ENCODE measurements around the gene FAM186B.

FAM186B gene

DNA sequence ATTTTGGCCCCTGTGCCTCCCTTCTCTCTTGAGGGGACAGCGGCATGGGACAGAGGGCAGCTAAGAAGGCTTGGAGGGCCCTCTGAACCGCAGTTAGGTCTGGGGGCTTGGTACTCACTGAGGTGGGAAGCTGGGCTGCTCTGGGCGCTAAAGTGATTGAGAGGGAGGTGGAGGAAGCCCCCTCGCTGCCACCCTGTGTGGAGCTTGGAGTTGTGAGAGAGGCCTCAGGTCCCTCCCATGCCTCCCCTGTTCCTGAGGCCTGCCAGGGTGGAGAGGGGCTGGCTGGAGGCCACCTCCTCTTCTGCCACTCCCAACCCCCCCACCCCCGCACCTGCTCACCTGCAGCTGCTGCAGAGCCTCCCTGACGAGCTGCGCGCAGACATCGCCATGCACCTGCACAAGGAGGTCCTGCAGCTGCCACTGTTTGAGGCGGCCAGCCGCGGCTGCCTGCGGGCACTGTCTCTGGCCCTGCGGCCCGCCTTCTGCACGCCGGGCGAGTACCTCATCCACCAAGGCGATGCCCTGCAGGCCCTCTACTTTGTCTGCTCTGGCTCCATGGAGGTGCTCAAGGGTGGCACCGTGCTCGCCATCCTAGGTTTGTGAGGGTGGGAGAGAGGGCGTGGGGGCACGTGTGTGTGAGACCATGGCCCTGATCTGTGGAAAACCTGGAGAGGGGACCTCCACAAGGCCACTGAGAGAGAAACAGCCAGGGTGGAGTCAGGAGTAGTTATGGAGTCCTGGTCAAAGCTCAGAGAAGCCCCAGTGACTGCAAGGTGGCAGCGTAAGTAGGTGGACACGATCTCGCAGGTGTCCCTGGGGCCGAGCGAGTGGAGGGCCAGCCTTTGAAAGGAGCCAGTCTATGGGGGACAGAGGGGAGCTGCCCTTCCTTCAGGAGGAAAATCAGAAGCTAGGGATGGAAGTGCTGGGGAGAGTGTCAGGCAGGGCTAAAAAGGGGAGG lies 55.4 kb downstream of the FAM186B start:
- no peak for DNase-seq

DNA sequence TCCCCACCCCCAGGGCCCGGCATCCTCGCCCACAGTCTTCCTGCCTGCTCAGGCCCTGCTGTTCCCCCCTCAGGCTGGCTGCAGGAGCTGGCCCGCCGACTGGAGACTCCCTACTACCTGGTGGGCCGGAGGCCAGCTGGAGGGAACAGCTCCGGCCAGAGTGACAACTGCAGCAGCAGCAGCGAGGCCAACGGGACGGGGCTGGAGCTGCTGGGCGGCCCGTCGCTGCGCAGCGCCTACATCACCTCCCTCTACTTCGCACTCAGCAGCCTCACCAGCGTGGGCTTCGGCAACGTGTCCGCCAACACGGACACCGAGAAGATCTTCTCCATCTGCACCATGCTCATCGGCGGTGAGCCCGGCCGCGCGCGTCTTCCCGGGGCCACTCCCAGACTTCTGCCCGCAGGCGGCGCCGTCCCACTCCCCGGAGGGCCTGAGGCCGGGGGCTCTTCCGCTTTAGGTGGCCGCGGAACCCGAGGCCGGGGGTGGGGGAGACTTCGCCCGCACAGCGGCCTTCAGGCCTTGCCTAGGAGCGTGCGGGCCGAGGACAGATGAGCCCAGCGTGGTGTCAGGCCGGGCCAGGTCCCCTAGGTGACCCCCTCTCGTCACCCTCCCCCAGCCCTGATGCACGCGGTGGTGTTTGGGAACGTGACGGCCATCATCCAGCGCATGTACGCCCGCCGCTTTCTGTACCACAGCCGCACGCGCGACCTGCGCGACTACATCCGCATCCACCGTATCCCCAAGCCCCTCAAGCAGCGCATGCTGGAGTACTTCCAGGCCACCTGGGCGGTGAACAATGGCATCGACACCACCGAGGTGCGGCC lies 56.4 kb downstream of the FAM186B start:
- peak in 1 of 2 donors; percentile 22 for DNase-seq

DNA sequence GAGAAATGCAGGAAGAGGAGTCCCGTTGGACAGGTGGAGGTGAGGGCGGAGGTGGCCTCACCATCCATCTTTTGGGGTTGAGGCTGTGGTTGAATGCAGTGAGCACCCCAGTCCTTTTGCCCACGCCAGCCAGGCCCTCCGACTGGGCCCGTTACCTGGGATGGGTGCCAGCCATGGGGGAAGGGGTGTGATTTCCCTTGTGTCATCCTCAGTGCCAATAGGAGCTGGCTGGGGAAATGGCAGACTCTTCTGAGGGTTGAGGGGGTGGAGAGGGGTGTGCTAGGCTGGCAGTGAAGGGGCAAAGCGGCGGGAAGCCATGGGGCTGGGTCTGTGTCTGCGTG lies 57.0 kb downstream of the FAM186B start:
- no peak for DNase-seq

DNA sequence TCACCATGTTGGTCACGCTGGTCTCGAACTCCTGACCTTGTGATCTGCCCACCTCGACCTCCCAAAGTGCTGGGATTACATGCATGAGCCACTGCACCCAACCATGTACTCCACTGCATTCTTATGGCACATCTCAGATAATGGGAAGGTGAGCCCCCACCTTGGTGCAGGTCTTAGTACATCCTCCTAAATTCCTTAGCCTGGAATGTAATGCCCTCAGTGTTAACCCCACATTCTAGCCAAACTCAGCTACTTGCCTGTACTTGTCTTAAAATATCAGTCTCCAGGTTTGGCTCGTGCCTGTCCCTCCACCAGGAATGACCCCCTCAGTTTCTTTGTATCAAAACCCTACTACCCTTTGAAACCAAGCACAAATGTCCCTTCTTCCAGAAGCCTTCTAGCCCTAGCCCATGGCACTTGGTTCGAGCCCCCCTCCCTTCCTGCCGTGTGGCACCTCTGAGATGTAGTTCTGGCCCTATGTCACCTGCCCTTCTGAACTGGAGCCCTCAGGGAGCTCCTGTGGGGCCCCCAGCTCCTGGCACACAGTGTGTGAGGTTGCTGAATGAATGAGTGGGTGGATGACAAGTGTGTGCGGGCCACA lies 58.2 kb downstream of the FAM186B start:
- no peak for DNase-seq

DNA sequence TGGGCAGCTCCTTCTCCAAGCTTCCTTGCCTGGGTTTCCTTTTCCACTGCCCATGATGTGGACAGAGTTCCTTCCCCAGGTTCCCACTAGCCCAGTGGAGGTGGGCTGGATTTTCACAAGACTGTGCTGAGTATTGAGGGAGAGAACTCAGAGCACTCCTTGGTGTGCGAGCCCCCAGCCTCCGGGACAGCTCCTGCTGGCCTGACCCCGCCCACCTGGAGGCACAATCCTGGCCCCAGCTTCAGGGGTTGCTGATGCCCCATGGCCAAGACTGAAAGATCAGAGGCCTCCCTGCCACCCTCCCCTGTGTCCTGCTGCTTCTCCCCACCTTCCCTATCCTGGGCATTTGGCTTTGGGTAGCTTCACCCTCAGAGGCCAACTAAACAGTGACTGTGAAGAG lies 59.0 kb downstream of the FAM186B start:
- DNase-seq: no peak

DNA sequence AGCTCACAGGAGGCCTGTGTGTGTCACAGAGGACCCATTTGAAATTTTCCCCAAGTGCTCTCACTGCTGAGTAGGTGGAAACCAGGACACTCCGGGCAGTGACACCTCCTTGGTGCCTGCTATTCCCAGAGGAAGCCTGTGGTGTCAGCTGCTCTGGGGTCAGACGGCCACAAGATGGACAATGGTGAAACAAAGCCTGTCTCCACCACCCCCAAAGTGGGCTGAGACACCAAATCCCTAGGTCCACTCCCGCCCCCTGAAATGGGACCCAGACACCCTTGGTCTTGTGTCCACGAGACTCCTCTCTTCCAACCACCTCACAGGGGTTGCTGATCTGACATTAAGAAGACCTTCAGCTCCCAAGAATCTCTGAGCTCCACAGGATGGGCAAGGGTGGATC lies 59.6 kb downstream of the FAM186B start:
- DNase-seq: no peak

DNA sequence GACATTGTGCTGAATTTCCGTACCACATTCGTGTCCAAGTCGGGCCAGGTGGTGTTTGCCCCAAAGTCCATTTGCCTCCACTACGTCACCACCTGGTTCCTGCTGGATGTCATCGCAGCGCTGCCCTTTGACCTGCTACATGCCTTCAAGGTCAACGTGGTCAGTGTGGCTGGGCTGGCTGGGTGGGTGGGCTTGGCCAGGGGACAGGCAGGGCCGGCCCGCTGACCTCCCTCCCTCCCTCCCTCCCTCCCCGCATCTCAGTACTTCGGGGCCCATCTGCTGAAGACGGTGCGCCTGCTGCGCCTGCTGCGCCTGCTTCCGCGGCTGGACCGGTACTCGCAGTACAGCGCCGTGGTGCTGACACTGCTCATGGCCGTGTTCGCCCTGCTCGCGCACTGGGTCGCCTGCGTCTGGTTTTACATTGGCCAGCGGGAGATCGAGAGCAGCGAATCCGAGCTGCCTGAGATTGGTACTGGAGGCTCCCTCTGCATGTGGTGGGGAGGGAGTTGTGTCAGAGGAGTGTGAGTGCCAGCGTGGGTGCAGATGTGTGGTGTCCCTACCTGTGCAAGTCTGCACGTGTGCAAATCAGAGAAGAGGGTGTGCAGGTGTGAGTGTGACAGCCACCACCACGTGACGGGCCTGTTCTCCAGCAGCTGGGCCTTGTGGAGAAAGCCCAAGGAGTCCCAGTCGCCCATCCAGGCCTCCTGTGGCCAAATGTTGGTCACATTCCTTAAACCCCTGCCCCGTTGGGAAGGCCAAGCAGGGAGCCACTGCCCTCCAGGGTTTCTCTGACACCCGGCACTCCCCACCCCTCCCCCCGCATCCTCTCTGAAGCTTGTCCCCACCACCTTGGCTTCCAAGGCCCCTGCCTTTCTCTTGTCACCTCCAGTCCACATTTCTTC lies 61.3 kb downstream of the FAM186B start:
- DNase-seq: no peak

DNA sequence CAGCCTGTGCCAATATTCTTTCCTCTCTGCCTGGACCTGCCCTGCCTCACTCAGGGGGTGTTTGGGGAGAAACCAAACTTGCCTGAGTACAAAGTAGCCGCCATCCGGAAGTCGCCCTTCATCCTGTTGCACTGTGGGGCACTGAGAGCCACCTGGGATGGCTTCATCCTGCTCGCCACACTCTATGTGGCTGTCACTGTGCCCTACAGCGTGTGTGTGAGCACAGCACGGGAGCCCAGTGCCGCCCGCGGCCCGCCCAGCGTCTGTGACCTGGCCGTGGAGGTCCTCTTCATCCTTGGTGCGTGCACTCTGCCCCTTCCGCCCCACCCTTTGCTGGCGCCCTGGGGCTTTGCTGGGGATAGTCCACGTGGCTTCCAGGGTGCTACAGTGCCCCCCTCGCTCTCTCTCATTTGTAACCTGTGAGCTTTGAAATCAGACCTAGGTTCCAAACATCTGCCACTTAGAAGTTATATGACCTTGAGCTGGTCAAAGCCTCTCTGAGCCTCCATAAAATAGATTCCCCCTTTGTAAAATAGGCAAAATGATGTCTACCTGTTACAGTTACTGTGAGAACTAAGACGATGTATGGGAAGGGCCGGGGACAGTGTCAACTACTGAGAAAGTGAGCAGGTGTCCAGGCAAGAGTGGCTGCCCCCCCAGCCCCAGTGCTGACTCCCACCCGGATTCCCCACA lies 62.1 kb downstream of the FAM186B start:
- no peak for DNase-seq

DNA sequence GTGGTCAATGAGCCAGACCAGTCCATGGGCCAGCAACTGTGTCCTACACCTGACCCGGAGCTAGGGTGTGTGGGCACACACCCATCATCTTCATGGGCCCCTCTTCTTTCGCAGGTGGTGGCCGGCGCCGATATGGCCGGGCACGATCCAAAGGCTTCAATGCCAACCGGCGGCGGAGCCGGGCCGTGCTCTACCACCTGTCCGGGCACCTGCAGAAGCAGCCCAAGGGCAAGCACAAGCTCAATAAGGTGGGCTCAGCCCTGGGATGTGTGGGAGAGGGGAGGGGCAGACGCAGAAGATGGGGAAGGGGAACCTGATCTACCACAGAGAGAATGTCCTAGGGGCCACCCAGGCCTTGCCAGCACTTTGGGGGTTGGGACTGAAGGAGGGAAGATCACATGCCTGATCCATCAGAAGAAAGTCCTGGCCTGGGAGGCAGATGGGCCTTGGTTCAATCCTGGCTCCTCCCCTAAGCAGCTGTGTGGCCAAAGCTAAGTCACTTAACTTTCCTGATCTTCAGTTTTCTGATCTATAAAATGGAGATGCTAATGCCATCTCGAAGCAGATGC lies 62.8 kb downstream of the FAM186B start:
- DNase-seq: no peak

DNA sequence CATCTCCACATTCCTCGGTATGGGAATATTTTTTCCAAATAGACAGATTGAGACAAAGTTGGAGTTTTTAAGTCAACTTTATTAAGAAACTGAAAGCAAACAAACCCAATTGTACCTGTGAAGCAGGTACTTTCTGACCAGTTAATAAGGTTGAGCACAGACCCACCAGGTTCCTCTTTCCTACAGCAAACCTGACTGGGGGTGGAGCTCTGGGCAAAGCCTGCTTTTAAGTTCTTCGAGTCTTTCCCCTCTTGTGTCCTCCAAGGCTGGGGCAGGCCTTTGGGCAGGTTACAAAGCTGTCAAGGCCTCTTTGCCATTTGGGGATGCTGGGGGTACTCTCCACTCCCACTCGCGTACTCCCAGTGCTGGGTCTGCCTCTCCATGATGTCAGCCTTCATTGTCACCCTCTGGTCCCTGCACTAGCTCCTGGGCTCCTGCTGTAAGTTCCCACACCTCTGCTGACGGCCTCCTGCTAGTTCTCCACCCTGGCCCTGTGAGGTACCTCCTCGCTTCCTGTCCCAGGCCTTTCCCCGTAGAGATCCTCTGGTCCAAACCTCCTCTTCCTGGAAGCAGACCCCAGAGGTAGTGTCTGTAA lies 63.4 kb downstream of the FAM186B start:
- no peak for DNase-seq

DNA sequence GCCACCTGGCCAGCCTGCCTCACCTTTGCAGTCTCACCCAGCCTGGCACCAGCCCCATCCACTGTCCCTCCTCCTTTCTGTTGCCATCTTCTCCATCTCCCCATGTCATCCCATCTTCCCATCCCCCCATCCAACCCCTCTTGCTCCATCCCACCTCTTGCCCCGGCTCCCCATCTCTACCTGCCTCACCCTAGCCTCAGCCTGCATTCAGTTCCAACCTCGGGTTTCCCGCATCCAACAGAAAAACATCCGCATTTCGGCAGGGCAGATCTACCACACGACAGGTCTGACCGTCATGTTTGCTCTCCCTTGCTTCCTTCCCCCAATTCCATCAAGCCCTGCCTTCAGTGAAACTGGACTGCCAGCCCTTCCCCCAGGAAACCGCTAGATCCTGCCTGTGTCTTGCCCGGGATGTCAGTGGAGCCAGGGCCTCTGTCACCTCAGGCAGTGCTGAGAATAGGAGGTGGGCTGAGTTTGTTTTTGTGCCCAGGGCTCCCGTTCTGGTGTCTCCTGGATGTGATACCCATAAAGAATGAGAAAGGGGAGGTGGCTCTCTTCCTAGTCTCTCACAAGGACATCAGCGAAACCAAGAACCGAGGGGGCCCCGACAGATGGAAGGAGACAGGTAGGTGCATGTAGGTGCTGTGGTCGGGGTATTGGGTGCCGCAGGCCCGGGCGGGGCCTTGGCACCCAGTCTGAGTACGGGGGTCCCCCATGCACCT lies 64.1 kb downstream of the FAM186B start:
- no peak for DNase-seq

DNA sequence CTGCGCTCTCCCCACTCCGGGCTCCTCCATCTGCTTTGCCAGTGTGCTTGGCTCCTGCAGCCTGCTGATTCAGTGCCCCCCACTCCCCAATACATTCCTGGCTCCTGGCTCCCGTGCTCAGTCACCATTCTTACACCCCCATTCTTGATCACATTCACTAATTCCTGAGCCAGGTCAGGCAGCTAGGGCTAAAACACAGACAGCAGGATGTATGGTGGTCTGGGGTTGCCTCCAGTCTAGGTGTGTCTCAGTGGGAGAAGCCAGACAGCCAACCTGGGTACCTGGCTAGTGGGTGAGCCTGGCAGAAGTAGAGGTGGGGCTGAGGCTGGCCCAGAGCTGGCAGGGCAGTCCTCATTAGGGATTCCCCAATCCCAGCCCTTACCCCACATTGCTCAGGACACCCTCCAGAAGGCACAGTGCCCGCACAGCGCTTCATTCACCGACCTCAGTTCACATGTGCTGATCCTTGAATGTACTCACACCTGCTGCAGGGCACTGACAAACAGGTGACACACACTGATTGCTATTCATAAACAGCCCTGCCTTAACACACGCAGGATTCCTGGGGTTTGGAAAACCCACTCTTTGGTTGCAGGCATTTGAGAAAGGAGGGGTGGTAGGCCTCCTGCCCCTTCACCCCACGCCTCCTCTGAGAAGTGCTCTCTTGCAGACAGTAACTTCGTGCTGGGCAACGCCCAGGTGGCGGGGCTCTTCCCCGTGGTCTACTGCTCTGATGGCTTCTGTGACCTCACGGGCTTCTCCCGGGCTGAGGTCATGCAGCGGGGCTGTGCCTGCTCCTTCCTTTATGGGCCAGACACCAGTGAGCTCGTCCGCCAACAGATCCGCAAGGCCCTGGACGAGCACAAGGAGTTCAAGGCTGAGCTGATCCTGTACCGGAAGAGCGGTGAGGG lies 65.0 kb downstream of the FAM186B start:
- no peak for DNase-seq

DNA sequence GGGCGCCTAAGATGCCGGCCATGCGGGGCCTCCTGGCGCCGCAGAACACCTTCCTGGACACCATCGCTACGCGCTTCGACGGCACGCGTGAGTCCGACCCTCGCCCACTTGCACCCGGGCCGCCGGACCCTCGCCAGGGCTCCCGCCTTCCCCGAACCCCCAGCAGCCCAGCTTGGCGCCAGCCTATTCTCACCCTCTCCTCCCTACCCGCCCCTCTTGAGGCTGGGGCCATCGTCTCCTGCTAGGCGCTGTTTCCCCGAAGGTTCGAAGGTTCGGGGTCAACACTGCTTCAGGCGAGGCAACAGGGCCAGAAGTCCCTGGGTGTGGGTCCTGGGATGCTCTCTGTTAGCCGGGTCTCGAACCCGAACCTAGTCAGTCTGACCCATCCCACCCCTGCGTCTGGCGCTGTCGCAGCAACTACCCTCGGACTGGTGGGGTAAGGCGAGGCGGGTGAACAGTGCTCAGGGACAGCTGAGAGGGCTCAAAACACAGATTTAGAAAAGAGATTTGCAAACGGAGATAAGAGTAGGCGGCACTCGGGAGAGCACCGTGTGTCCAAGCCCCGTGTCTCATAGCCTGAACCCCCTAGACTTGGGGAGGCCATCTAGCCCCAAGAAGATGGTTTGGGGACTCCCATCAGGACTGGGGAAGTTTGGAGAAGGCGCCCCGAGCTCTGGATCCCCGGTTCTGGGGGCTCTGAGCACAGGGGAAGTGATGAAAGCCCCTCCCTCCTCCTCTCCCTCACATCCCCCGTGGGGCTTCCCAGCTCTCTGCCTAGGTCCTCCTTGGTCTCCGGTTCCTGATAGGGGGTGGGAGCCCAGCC lies 65.8 kb downstream of the FAM186B start:
- no peak for DNase-seq

DNA sequence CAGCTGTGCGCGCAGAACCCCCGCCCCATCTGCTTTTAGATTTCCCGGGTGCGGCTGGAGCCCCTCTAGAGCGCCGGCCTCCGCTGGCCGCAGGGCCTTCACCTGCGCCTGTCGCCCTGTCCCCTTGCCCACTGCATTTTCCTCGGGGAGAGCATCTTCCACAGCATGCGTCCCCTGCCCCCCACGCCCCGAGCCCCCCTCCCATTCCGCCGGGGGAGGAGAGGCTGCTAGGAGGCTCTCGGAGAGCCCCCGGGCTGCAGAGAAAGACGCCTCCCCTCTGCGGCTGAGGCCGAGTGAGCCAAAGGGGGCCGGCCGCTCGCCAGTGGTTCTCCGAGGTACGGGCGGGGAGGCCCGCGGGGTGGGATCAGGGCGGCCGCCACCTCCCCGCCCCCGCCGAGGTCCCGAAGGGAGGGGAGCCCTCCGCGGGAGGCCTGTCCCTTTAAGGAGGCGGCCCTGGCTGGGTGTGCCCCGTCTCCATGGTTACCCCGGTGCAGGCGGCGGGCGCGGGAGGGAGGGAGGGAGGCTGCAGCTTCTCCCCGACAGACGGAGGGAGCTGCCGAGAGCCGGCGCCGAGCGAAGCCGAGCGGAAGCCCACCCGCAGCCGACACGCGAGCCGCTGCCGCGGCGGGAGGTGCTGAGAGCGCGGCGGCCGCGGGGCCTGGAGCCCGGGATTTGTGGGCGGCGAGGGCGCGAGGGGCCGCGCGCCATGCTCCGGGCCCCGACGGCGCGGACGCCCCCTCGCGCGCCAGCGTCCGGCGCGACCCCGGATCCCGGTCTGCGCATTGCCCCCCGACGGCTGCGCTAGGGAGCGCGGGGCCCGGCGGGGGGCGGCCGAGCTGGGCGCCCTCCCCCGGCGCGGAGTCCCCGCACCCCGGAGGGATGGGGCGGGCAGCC lies 66.7 kb downstream of the FAM186B start, which contains the start of gene KCNH3:
KCNH3 (plus strand) TSS at position 521 of the 894 bp plus-strand sequence. CDS start 387 bp downstream, outside the sequence.
- peak; percentile 87 to 90 for DNase-seq

DNA sequence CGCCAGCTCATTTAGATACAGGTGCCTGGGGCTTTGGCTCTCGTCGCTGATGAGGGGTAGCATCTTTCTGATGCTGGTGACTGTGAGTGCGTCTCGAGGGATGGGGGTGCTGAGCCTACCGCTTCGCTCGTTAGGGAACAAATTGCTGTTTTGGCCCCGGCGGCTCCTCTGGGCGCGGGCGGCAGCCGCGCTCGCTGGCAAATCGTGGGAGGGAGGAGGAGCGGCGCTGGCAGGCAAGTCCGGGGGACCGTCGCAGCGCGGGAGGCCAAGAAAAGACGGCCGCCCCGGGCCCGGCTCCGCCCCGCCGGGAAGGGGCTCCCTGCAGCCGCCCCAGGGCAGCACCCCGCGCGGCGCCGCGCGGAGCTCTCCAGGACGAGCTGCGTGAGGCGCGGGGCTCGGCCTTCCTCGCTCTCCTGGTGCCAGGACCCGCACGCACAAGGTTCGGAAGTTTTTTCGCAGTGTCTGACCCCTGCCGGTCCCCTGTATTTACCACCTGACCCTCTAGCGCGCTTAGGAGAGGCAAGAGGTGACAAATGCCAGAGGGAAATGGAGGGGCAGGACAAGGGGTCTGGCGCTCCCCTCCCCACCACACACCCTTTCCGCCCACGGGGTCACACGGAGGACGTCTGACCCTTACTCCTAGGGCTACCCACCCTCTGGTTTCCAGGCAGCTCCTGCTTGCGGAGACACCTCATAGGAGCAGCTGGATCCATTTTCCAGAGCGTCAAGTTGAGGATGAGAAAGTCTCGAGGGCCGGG lies 67.5 kb downstream of the FAM186B start:
- DNase-seq: peak; percentile 53 to 56
